Ovary (tissue), 9 donors: ENCODE results near the gene PDE7B. TPM values are rescaled to one million over a fixed set of nuclear protein-coding genes. Genes with fewer than 3 reads are reported as not detected.
A peak's percentile ranks its signal among the peaks of the same experiment; 100 is the strongest.
"Not testable (repeated sequence)": the region's sequence is repeated elsewhere in the genome, so short reads cannot be mapped to it uniquely, and the experiment has no call there.

ENCODE experiments used
- DNase-seq, 5 donors: peaks; one replicate each; pipeline ENCODE4 v3.0.0-alpha.2; 2019 to 2020
- H3K27ac ChIP-seq, 2 donors: fragments of 200-600 bp; one replicate each; pipeline versions ENCODE4 v1.5.1 to v1.8.0; 2019 to 2022
- H3K27me3 ChIP-seq: fragments of 200-600 bp; one replicate; pipeline ENCODE4 v1.8.0; 2022
- H3K36me3 ChIP-seq: fragments of 200-600 bp; sonication (generic); one replicate; pipeline ENCODE4 v1.5.1; 2019
- H3K4me1 ChIP-seq: one replicate; pipeline ENCODE4 v1.8.1; 2013; ENCODE audit warnings: mild to moderate bottlenecking, moderate library complexity; ENCODE audit not compliant: insufficient read depth
- H3K4me3 ChIP-seq: fragments of 200-600 bp; sonication (generic); one replicate; pipeline ENCODE4 v1.5.1; 2017
- H3K9me3 ChIP-seq, 2 donors: fragments of 200-600 bp in 1 of 2; sonication (generic) in 1 of 2; one replicate each; pipeline versions ENCODE4 v1.5.1 to v1.8.1; 2013 to 2019; ENCODE audit warnings: mild to moderate bottlenecking in 1 of 2, moderate library complexity in 1 of 2
- EP300 ChIP-seq: sonication (generic); formaldehyde crosslinking; IDR thresholded peaks from one replicate; pipeline ENCODE4 v1.6.1; 2017; ENCODE audit warnings: antibody characterized with exemption
- POLR2A ChIP-seq: fragments of 450-650 bp; IDR thresholded peaks from one replicate; pipeline ENCODE4 v1.6.1; 2017; ENCODE audit warnings: antibody characterized with exemption, mild to moderate bottlenecking, moderate library complexity
- WGBS, 3 donors: extraction: QIAGEN DNeasy Blood & Tissue Kit in 1 of 3; methylation state at CpG; one replicate each; pipeline versions ENCODE4 v1.1.5 to v1.1.7; 2013 to 2017; 5-methylcytosine and 5-hydroxymethylcytosine counted together
- intact Hi-C, 4 donors: fragments of 100-400 bp; cut with DNase I; formaldehyde crosslinking; loops; one replicate each; pipeline versions ENCODE4 v1.11.0 to v1.15.1; 2022 to 2023
- polyA plus RNA-seq, 2 donors: library from polyadenylated mRNA; stranded (reverse); fragments of 200-250 nt in 1 of 2; fragments of 350-450 nt in 1 of 2; fragmentation: Illumina TruSeq in 1 of 2; extraction: RNeasy Lipid Tissue Mini Kit (QIAGEN cat#74804) in 1 of 2; gene quantifications; one replicate each; pipeline ENCODE4 v1.2.3, GENCODE V29; 2013 to 2014
- total RNA-seq, 7 donors: library from RNA; depleted of rRNA in 2 of 7; stranded (reverse); fragments of >200 nt in 2 of 7; fragmentation: NEBNext Ultra II Directional in 3 of 7; extraction: Animal tissue kit (Norgen Biotek cat#: 25700) in 3 of 7; gene quantifications; one replicate each; pipeline versions ENCODE4 v1.1.0 to v1.2.4, GENCODE V29; 2016 to 2023
- TF ChIP-seq, protein P1 (sequence below), 3 donors: fragments of 450-650 bp in 2 of 3; fragments of 200-600 bp in 1 of 3; IDR thresholded peaks; one replicate each; pipeline versions ENCODE4 v1.5.1 to v1.8.0; 2016 to 2022; ENCODE audit warnings: antibody characterized with exemption in 3 of 3, mild to moderate bottlenecking in 1 of 3
- donor health status: DM: no; HTN: no; CAD: no; lungs with moderate emphysema.
- donor health status: DM: no; HTN: no; CAD: no.
- donor health status: Bipolar disorder and iron deficiency.
- donor health status: DM: yes; HTN: yes; CAD: no.
- donor health status: DM: no; HTN: no; CAD: no.
- donor health status: DM: yes; HTN: yes; CAD: no.

PDE7B gene
- total and polyA plus RNA-seq, 9 donors = 11.6 to 62.7 (median 21.6) TPM

DNA sequence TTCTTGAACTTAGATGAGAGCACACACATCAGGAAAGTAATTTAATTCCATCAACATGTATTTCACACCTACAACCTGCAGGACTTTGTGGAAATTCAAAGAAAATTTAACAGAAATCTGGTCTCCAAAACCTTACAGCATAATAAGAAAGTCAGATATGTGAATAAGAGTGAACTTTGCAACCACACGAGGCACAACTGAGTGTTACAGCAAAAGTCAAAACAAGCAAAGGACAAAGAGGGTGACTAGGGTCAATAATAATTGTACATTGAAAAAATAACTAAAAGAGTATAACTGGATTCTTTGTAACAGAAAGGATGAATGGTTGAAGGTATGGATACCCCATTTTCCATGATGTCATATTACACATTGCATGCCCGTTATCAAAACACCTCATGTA, 284.8 kb downstream of the PDE7B start:
- Histone ChIP-seq H3K4me1 (no peaks in the 10 kb centered on the region), H3K36me3 (no peaks in the 10 kb centered on the region), H3K4me3 (no peak overlapping the region), H3K9me3 (no peaks in the 10 kb centered on the region), H3K27me3 (no peaks in the 10 kb centered on the region), H3K27ac (peak overlapping the region in 1 of 2 donors; percentile 7)
- DNase-seq = no peak
- TF ChIP-seq, protein P1, sequence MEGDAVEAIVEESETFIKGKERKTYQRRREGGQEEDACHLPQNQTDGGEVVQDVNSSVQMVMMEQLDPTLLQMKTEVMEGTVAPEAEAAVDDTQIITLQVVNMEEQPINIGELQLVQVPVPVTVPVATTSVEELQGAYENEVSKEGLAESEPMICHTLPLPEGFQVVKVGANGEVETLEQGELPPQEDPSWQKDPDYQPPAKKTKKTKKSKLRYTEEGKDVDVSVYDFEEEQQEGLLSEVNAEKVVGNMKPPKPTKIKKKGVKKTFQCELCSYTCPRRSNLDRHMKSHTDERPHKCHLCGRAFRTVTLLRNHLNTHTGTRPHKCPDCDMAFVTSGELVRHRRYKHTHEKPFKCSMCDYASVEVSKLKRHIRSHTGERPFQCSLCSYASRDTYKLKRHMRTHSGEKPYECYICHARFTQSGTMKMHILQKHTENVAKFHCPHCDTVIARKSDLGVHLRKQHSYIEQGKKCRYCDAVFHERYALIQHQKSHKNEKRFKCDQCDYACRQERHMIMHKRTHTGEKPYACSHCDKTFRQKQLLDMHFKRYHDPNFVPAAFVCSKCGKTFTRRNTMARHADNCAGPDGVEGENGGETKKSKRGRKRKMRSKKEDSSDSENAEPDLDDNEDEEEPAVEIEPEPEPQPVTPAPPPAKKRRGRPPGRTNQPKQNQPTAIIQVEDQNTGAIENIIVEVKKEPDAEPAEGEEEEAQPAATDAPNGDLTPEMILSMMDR (IDR thresholded peaks at IDR 0.05) = no peak
- TF ChIP-seq EP300 (no peak), POLR2A (no peak)
- WGBS, 3 donors = 73 to 85% (median 82%) methylated on average over 2 of the region's 2 CpGs
- intact Hi-C loops = no loop called here

GRCh38 chr6:136137008-136137692, 285.6 kb downstream of the PDE7B start:
- TF ChIP-seq, protein P1 (IDR thresholded peaks at IDR 0.05) = no peak
- no peak for TF ChIP-seq POLR2A
- no peak for TF ChIP-seq EP300
- intact Hi-C loops = no loop called here
- no peak for DNase-seq
- Histone ChIP-seq H3K36me3 (no peaks in the 10 kb centered on the region), H3K9me3 (no peaks in the 10 kb centered on the region), H3K27ac (no peak overlapping the region), H3K4me3 (no peak overlapping the region), H3K4me1 (no peaks in the 10 kb centered on the region), H3K27me3 (no peaks in the 10 kb centered on the region)
- 36 to 43% (median 36%) methylated on average over 3 of the region's 3 CpGs for WGBS, 3 donors

DNA sequence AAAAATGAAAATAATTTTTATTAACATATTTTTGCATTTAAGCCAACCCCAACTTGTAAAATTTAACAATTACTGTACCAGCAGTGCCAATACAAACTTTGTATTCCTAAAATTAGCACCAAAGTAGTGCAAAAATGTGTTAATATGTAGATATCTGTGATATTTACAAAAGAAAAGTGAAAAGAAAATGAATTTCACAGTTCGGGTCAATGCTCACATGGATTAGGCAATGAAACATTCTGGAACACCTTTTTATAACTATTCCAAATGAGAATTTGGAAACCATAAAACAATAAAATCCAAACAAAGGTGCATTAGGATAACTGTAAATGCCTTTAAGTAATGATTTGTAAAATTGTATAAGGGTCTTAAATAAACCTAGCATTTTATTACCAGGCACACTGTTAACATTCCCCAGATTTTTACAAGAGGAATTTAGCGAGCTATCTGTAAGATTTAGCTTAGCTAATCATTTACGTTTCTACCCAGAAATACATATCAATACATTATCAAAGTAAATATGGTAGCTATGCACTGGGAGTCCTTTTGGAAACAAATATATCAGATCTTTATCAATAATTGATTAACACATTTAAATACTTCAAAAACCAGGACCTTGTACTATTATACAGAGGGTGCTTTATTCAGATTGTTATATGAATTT, 286.4 kb downstream of the PDE7B start:
- 37 to 73% (median 46%) methylated on average over 3 of the region's 3 CpGs for WGBS, 3 donors
- no peak for DNase-seq
- intact Hi-C loops = no loop called here
- H3K4me3 ChIP-seq = no peak overlapping the region
- no peaks in the 10 kb centered on the region for H3K27me3 ChIP-seq
- H3K36me3 ChIP-seq = no peaks in the 10 kb centered on the region
- no peak for TF ChIP-seq EP300
- TF ChIP-seq, protein P1 (IDR thresholded peaks at IDR 0.05) = no peak
- TF ChIP-seq POLR2A = no peak
- no peaks in the 10 kb centered on the region for H3K4me1 ChIP-seq
- no peak overlapping the region for H3K27ac ChIP-seq
- H3K9me3 ChIP-seq = no peaks in the 10 kb centered on the region

DNA sequence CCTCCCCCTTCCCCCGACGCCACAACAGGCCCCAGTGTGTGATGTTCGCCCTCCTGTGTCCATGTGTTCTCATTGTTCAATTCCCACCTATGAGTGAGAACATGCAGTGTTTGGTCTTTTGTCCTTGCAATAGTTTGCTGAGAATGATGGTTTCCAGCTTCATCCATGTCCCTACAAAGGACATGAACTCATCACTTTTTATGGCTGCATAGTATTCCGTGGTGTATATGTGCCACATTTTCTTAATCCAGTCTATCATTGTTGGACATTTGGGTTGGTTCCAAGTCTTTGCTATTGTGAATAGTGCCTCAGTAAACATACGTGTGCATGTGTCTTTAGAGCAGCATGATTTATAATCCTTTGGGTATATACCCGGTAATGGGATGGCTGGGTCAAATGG, 287.6 kb downstream of the PDE7B start:
- H3K27ac ChIP-seq, H3K4me3 ChIP-seq, H3K27me3 ChIP-seq, H3K4me1 ChIP-seq, intact Hi-C loops, DNase-seq, H3K36me3 ChIP-seq, H3K9me3 ChIP-seq: not testable (repeated sequence)
- WGBS, 3 donors = 96 to 97% (median 96%) methylated on average over 5 to 6 of the region's 6 CpGs
